B cell (primary cell): ENCODE results near the gene EARS2. TPM values are rescaled to one million over a fixed set of nuclear protein-coding genes. Genes with fewer than 3 reads are reported as not detected.

Experiments
- ATAC-seq: fragments of 200-7000 bp; cut with Tn5 transposase; one replicate; pipeline ENCODE4 v1.10.0; 2021; ENCODE audit warnings: low read depth, mild to moderate bottlenecking, moderate number of reproducible peaks, moderate library complexity
- CTCF ChIA-PET: fragments of 350-600 bp; sonication (Branson Sonifier 250); formaldehyde crosslinking; loops from one replicate; lab custom pipeline; 2021; ENCODE audit warnings: antibody characterized with exemption, inconsistent platforms; lab: Charles Lee
- POLR2A ChIA-PET: fragments of 350-600 bp; sonication (Branson Sonifier 250); formaldehyde crosslinking; loops from one replicate; lab custom pipeline; 2021; ENCODE audit warnings: antibody characterized with exemption; lab: Charles Lee
- DNase-seq: peaks from one replicate; pipeline ENCODE4 v3.0.0; 2013
- H2AFZ ChIP-seq: 2 replicates; pipeline ENCODE4 v1.6.1; 2012; ENCODE audit warnings: mild to moderate bottlenecking, low read depth, low read length; ENCODE audit not compliant: insufficient read depth, poor library complexity, severe bottlenecking
- H3K27ac ChIP-seq, 2 donors: 1 replicate in 1 of 2; 2 replicates in 1 of 2; pipeline ENCODE4 v1.5.1; 2012 to 2013; ENCODE audit warnings: low read length in 2 of 2, mild to moderate bottlenecking in 2 of 2, moderate library complexity in 1 of 2
- H3K27me3 ChIP-seq, 4 experiments: fragments of 200-600 bp in 1 of 4; sonication (generic) in 1 of 4; replicated peaks in 1 of 4; 1 replicate in 2 of 4; 2 replicates in 2 of 4; pipeline versions ENCODE4 v1.6.1 to v1.7.0; 2013 to 2016; ENCODE audit warnings: low read length in 3 of 4, mild to moderate bottlenecking in 2 of 4, mixed read lengths in 1 of 4, moderate library complexity in 1 of 4; ENCODE audit not compliant: insufficient read depth in 4 of 4, control insufficient read depth in 3 of 4; ENCODE audit errors: control extremely low read depth in 1 of 4
- H3K36me3 ChIP-seq, 2 experiments: replicated peaks in 1 of 2; 1 replicate in 1 of 2; 2 replicates in 1 of 2; pipeline versions ENCODE4 v1.6.1 to v1.7.1; 2013; ENCODE audit warnings: low read length in 1 of 2; ENCODE audit not compliant: insufficient read depth in 2 of 2, control insufficient read depth in 1 of 2; ENCODE audit errors: control extremely low read depth in 1 of 2, extremely low read depth in 1 of 2
- H3K4me1 ChIP-seq, 2 donors: fragments of 200-600 bp in 1 of 2; sonication (generic) in 1 of 2; 1 replicate in 1 of 2; 2 replicates in 1 of 2; pipeline versions ENCODE4 v1.5.1 to v1.6.1; 2013 to 2017; ENCODE audit warnings: low read length in 2 of 2; ENCODE audit not compliant: control insufficient read depth in 2 of 2, insufficient read depth in 2 of 2
- H3K4me2 ChIP-seq: replicated peaks from 2 replicates; pipeline ENCODE3; 2012; ENCODE audit warnings: mild to moderate bottlenecking, low read depth, low read length; ENCODE audit not compliant: poor library complexity, severe bottlenecking
- H3K4me3 ChIP-seq, 5 experiments: fragments of 200-600 bp in 1 of 5; sonication (generic) in 1 of 5; 1 replicate in 3 of 5; 2 replicates in 2 of 5; pipeline versions ENCODE4 v1.5.1 to v1.7.0; 2011 to 2016; ENCODE audit warnings: low read length in 4 of 5, mild to moderate bottlenecking in 4 of 5, low read depth in 2 of 5, control low read depth in 1 of 5, moderate library complexity in 1 of 5; ENCODE audit not compliant: insufficient read depth in 1 of 5; ENCODE audit errors: control extremely low read depth in 1 of 5, extremely low read depth in 1 of 5
- H3K79me2 ChIP-seq: fragments of 200-600 bp; sonication (generic); one replicate; pipeline ENCODE4 v1.6.0; 2016; ENCODE audit warnings: low read length; ENCODE audit not compliant: control insufficient read depth, insufficient read depth
- H3K9ac ChIP-seq: fragments of 200-600 bp; sonication (generic); 2 replicates; pipeline ENCODE4 v1.6.1; 2017; ENCODE audit warnings: mild to moderate bottlenecking, low read length, moderate library complexity
- H3K9me3 ChIP-seq, 3 donors: one replicate each; pipeline versions ENCODE4 v1.6.1 to v1.7.1; 2013; ENCODE audit warnings: low read length in 2 of 3; ENCODE audit not compliant: control insufficient read depth in 2 of 3, insufficient read depth in 1 of 3; ENCODE audit errors: control extremely low read depth in 1 of 3
- H4K20me1 ChIP-seq: 2 replicates; pipeline ENCODE4 v1.6.0; 2012; ENCODE audit warnings: mild to moderate bottlenecking, low read length; ENCODE audit not compliant: insufficient read depth, control insufficient read depth, poor library complexity, severe bottlenecking
- H3K27ac Mint-ChIP-seq: one replicate; pipeline ENCODE4 v1.8.0; 2021; ENCODE audit warnings: mixed read lengths
- H3K27me3 Mint-ChIP-seq: one replicate; pipeline ENCODE4 v1.8.0; 2021; ENCODE audit warnings: mixed read lengths
- H3K4me1 Mint-ChIP-seq: one replicate; pipeline ENCODE4 v1.8.0; 2021; ENCODE audit warnings: mixed read lengths
- H3K4me3 Mint-ChIP-seq: one replicate; pipeline ENCODE4 v1.8.0; 2021; ENCODE audit warnings: mixed read lengths
- H3K9me3 Mint-ChIP-seq: one replicate; pipeline ENCODE4 v1.8.0; 2022; ENCODE audit warnings: mixed read lengths; ENCODE audit not compliant: insufficient read depth
- EZH2 ChIP-seq: IDR thresholded peaks from 2 replicates; pipeline ENCODE4 v1.6.1; 2012; ENCODE audit warnings: borderline replicate concordance, low read depth, mild to moderate bottlenecking, moderate library complexity, low read length; ENCODE audit not compliant: insufficient read depth, poor library complexity, severe bottlenecking
- intact Hi-C: fragments of 100-400 bp; cut with micrococcal nuclease; formaldehyde crosslinking; loops from one replicate; pipeline ENCODE4 v1.10.0; 2022
- polyA plus RNA-seq: library from polyadenylated mRNA; depleted of rRNA; stranded (reverse); fragments of >200 nt; gene quantifications from 2 replicates; pipeline ENCODE4 v1.2.3, GENCODE V29; 2012
- total RNA-seq, 2 donors: library from RNA; stranded (reverse); fragments of 120-200 nt in 1 of 2; gene quantifications; 1 replicate in 1 of 2; 2 replicates in 1 of 2; pipeline versions ENCODE4 v1.2.3 to v1.2.4, GENCODE V29; 2013 to 2022
- TF ChIP-seq, protein P1 (sequence below): fragments of 200-600 bp; IDR thresholded peaks from one replicate; pipeline ENCODE4 v1.8.0; 2022; ENCODE audit warnings: antibody characterized with exemption, mild to moderate bottlenecking

Gene EARS2
- total and polyA plus RNA-seq, 2 donors (not counting 1 experiment from before 2014, with no cell fraction given) = 14.6 to 15.1 TPM

DNA sequence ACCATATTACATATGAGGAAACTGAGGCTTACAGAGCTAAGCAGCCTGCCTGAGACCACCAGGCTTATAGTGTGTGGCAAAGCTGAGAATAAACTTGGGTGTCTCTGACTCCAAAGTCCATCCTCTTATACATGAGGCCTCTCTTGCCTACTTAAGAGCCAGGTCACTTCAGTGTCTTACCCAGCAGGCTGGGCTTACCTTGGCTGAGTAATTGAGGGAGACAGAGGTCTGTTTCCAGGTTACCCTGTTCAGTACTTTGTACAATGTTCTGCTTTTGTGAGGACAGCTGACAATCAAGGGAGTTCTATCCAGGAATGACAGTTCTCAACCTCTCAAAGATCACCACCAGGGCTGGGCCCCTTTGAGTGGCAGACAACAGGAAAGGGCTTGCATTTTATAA lies 24.6 kb upstream of the EARS2 start:
- H3K9me3 Mint-ChIP-seq = no peaks in the 10 kb centered on the region
- H3K27ac Mint-ChIP-seq = no peak overlapping the region
- peaks cover 3 to 55% of the 10 kb centered on the region in 2 experiments for H3K36me3 ChIP-seq
- H3K4me3 ChIP-seq = no peak overlapping the region
- no peak overlapping the region for H3K4me2 ChIP-seq
- CTCF ChIA-PET = interaction anchor here (1.0 kb wide), 1 partner anchor 15 kb away, joined by 4 read pairs; the partner anchor contains the start of gene NDUFAB1
- H3K79me2 ChIP-seq = peaks cover 4% of the 10 kb centered on the region
- H2AFZ ChIP-seq = no peak overlapping the region
- no peak overlapping the region for H3K27ac ChIP-seq
- no peak for DNase-seq
- H4K20me1 ChIP-seq = peaks cover 4% of the 10 kb centered on the region
- H3K4me1 Mint-ChIP-seq = no peaks in the 10 kb centered on the region
- ATAC-seq = no peak
- intact Hi-C loops = no loop called here
- no peaks in the 10 kb centered on the region for H3K9me3 ChIP-seq
- TF ChIP-seq EZH2 = no peak
- TF ChIP-seq, protein P1, sequence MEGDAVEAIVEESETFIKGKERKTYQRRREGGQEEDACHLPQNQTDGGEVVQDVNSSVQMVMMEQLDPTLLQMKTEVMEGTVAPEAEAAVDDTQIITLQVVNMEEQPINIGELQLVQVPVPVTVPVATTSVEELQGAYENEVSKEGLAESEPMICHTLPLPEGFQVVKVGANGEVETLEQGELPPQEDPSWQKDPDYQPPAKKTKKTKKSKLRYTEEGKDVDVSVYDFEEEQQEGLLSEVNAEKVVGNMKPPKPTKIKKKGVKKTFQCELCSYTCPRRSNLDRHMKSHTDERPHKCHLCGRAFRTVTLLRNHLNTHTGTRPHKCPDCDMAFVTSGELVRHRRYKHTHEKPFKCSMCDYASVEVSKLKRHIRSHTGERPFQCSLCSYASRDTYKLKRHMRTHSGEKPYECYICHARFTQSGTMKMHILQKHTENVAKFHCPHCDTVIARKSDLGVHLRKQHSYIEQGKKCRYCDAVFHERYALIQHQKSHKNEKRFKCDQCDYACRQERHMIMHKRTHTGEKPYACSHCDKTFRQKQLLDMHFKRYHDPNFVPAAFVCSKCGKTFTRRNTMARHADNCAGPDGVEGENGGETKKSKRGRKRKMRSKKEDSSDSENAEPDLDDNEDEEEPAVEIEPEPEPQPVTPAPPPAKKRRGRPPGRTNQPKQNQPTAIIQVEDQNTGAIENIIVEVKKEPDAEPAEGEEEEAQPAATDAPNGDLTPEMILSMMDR = no peak
- H3K9ac ChIP-seq = no peak overlapping the region
- POLR2A ChIA-PET = no interaction called here
- H3K4me3 Mint-ChIP-seq = no peak overlapping the region
- H3K27me3 ChIP-seq = no peaks in the 10 kb centered on the region
- no peaks in the 10 kb centered on the region for H3K4me1 ChIP-seq
- H3K27me3 Mint-ChIP-seq = no peaks in the 10 kb centered on the region

DNA sequence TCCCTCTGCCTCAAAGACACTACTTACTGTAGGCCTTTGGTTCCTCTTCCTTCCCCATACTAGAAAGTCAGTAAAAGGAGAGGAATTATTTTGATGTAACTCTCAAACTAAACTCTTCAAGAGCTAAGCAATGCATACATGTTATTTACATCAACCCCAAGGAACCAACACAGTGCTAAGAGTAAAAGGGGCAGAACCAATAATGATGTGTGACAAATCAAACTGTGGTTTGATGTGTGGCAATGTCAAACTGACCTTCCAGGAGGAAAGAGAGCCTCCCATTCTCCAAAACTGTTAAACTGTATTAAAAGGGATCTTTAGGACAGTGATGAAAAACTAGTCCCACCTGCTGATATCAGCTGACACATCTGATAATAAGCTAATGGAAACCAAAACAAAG lies 23.2 kb upstream of the EARS2 start:
- ChIA-PET CTCF (no interaction called here), POLR2A (no interaction called here)
- Histone ChIP-seq H3K36me3 (peaks cover 3 to 46% of the 10 kb centered on the region in 2 experiments), H3K9me3 (no peaks in the 10 kb centered on the region), H3K27ac (no peak overlapping the region), H3K4me2 (no peak overlapping the region), H3K4me3 (no peak overlapping the region), H3K9ac (no peak overlapping the region), H4K20me1 (no peaks in the 10 kb centered on the region), H3K4me1 (no peaks in the 10 kb centered on the region), H2AFZ (no peak overlapping the region), H3K27me3 (no peaks in the 10 kb centered on the region), H3K79me2 (no peaks in the 10 kb centered on the region)
- Mint-ChIP-seq H3K4me3 (no peak overlapping the region), H3K27me3 (no peaks in the 10 kb centered on the region), H3K9me3 (no peaks in the 10 kb centered on the region), H3K4me1 (no peaks in the 10 kb centered on the region), H3K27ac (no peak overlapping the region)
- TF ChIP-seq, protein P1 = no peak
- TF ChIP-seq EZH2 = no peak
- ATAC-seq = no peak
- no peak for DNase-seq
- intact Hi-C loops = no loop called here
